HT1080 (cell line): ENCODE measurements around the gene STAB2. TPM values are rescaled to one million over a fixed set of nuclear protein-coding genes. Genes with fewer than 3 reads are reported as not detected.

Experiments used
- DNase-seq: peaks from one replicate; pipeline ENCODE4 v3.0.0-alpha.2; 2015; ENCODE audit warnings: low read depth
- total RNA-seq: library from RNA; depleted of rRNA; stranded (reverse); fragments of >200 nt; shearing (Covaris generic); gene quantifications from 2 replicates; pipeline ENCODE4 v1.2.3, GENCODE V29; 2014

Gene STAB2
- total RNA-seq, 1 experiment from 2014 or later, result not detected

DNA sequence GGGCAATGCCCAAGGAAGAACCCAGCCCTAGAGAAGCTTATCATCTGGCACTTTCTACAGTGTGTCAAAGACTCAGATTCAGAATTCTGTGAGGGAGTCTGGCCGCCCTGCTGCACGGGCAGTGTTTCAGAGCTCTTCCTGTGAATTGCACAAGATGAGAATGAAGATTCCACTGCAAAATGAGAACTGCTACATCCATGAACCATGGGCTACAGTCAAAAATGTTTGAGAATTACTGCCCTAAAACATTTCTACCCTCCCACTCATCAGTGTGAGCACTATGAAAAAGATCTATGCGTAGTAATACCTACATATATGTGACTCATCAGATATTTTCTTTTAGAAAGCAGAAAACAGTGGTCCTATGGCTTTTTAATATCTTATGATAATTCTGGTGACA lies 104.0 kb downstream of the STAB2 start:
- no peak for DNase-seq

- no peak for DNase-seq
These were observed 109.0 kb downstream of the STAB2 start for GRCh38 chr12:103696101-103696500.

DNA sequence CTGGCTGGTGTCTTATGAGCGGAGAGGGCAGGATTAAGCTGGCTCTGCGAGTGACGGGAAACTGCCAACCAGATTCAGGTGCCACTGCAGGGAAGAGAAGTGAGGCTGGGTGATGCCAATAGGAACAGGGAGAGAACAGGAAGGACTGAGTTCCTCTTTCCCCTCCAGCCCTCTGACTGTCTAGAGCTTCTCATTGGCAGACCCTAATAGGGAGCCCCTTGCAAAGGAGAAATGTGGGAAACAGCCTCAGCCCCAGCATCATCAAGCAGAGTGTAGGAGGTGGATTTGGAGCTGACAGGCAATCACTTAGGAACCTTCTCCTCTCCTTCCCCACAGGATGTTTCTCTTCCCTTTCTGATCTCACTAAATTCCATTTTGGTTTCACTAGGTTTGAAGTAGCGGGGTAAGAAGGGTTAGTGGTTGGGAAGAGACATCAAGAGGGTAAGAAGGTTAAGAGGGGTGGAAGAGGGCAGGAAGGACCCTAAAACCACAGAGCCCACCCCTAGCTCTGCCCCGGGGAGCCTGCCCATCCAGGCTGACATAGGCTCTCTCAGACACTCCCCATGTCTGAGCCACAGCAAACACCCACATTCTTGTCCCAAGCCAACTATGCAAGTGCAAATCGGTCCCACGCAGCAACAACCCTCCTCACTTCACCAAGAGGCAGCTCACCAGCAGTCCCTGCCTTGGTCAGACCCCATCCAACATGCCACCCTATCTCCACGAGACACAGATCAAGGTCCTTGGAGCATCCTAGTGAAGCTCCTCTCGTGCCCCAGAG lies 111.1 kb downstream of the STAB2 start:
- no peak for DNase-seq

GRCh38 chr12:103698752-103699560 lies 111.9 kb downstream of the STAB2 start:
- no peak for DNase-seq

DNA sequence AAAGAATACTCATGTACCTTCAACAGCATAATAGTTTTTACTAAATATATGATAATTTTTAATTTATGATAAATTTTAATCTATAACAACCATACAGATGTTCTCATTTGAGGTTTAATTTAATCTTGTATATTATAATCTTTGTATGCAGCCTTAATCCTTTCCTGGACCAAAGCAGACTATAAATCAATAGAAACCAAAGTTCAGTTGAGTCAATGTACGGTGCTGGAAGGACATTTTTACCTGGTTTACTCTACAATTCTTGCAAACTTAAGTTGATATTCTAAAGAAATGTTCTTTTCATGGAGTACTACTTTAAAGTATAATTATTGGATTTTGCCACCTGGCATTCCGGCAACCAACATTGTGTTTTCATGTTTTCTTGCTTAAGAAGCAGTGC lies 118.0 kb downstream of the STAB2 start:
- DNase-seq, result no peak

GRCh38 chr12:103705927-103706326 lies 118.9 kb downstream of the STAB2 start:
- DNase-seq, result peak; percentile 61

GRCh38 chr12:103707446-103707845 lies 120.4 kb downstream of the STAB2 start:
- no peak for DNase-seq

DNA sequence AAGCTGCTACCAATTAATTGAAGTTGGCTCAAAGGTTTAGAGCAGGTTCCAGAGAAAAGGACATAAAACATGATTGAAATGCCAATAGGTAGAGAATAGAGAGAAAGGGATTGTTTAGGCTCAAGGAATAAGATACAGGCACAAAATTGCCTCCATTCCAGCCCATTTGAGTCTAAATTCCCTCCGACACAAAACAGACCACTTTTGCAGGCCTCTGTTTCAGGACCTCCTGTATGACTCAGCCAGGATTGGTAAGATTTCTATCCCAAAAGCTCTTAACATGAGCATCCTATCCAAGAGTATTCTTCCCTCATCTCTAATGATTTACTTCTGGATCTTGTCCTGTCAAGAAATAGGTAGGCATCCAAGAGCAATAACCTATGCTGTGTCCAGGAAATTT lies 123.5 kb downstream of the STAB2 start:
- DNase-seq, result no peak

GRCh38 chr12:103712216-103712615 lies 125.1 kb downstream of the STAB2 start:
- peak; percentile 41 for DNase-seq

DNA sequence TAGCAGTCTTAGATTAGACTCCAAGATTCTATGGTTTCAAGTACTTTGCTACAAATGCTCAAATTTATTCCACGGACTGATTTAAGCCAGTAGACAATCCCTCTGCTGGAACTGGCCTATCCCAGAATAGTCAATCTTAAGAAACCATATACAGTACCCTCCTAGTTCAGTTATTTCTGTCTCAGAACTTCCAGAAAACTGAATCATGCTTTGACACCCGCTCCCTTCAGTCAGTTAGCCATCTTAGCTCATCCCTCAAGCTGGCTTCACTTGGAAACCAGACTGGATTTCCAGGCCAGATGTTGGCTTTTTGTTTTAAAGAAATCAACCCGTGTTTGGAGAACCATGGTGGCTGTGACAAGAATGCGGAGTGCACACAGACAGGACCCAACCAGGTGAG lies 128.4 kb downstream of the STAB2 start:
- DNase-seq, result no peak

GRCh38 chr12:103716517-103717196 lies 129.6 kb downstream of the STAB2 start:
- no peak for DNase-seq

DNA sequence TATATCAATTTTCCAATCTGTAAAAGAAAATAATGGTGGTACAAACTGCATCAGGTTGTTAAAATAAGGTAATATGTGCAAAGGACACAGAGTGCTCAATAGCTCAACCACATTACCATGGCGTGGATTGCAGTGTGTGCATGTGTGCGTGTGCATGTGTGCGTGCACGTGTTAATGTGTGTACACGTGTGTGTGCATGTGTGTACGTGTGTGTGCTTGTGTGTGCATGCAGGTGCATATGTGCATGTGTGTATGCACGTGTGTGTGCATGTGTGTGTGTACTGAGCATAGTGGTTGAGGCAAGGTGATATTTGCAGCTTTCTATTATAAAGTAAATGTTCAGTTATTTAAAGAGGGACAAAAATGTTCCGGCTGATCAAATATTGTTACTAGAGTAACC lies 138.3 kb downstream of the STAB2 start:
- DNase-seq, result no peak

- peak; percentile 23 for DNase-seq
These were observed 140.6 kb downstream of the STAB2 start for GRCh38 chr12:103727638-103728037.

GRCh38 chr12:103728323-103728722 lies 141.2 kb downstream of the STAB2 start:
- peak; percentile 17 for DNase-seq

- no peak for DNase-seq
These were observed 142.4 kb downstream of the STAB2 start for GRCh38 chr12:103729499-103729898.

- DNase-seq, result no peak
These were observed 144.5 kb downstream of the STAB2 start for GRCh38 chr12:103731539-103731938.

DNA sequence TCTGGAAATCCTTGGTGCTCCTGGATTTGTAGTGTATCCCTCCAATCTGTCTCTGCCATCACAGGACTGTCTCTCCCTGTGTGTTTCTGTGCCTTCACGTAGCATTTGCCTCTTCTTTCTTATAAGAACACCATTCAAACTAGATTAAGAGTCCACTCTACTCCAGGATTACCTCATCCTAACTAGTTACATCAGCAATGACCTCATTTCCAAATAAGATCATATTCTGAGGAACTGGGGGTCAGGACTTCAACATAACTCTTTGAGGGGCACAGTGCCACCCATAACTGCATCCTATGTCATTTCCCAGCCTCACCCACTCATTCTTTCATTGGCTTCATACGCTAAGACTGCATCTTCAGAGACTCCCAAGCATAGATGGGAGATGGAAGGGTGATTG lies 147.8 kb downstream of the STAB2 start:
- no peak for DNase-seq

- no peak for DNase-seq
These were observed 148.2 kb downstream of the STAB2 start for GRCh38 chr12:103735291-103735690.

DNA sequence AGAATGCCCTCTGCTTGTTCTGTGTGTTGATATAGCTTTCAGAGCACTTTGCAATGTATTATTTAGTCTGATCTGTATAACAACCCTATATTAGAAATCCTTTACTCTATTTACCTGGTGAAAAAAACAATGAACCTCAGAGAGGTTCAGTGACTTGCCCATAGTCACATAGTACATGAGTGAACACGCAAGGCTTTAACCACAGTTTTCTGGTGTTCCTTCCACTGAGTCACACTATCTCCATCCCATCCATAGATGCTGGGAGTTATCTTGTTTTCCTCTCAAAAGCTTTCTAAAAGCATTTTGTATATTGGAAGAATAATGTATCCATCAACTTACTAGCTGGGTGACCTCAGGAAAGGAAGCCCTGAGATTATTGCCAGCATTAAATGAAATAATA lies 149.5 kb downstream of the STAB2 start:
- DNase-seq, result no peak

DNA sequence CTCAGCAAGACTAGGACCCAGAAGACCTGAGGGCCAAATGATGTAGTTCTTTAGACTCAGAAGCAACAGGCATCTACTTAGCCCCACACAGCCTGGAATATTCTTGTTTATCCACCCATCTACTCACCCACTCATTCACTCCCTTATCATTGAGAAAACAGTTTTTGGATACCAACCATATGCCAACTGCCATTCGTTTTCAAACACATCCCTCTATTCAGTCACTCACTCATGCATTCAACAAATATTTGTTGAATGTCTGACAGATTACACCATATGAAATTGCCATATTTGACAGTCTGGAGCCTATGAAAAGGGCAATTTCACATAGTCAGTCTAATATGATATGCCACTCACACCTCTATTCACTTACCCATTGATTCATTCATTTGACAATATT lies 150.8 kb downstream of the STAB2 start:
- no peak for DNase-seq

DNA sequence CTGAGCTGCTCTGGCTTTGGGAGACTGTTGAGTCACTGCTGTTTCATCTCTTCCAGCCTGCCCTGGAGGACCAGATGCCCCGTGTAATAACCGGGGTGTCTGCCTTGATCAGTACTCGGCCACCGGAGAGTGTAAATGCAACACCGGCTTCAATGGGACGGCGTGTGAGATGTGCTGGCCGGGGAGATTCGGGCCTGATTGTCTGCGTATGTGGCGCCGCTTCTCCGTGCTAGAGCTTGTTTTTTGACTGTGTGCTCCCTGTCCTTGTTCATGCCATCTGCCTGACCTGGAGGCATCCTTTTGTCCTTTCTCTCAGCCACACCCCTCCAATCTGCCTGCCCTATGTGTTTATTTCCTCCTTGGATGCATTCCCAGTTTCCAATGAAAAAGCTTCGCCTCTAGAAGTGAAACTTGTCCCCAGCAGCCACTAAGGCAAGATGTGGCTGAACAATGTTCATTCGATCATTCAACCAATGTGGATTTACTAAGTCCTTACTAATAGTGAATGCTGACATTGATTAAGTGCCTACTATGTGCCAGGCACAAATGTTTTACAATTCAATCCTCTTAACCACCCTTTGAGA lies 155.4 kb downstream of the STAB2 start:
- DNase-seq, result no peak

DNA sequence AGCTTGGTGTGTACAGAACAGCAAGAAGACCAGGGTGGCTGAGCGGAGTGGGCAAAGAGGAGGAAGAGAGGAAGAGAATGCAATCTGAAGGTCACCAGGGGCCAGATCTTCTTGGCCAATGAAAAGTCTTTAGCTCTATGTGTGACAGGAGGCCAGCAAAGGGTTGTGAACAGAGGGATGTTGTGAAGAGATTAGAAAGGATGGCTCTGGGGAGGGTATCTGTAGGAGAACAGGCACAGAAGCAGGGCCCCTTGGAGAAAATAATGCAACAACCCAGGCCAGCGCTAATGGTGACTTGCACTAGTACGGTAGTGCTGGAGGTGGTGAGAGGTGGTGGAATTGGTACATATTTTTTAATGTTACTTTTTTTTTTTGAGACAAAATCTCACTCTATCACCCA lies 156.7 kb downstream of the STAB2 start:
- no peak for DNase-seq
